GM19463 (cell line): ENCODE data around the gene GRB10.
"Not testable (repeated sequence)": the region's sequence is repeated elsewhere in the genome, so short reads cannot be mapped to it uniquely, and the experiment has no call there.

Experiments
- ATAC-seq: cut with Tn5 transposase; IDR thresholded peaks from one replicate; pipeline ENCODE4 v1.9.1; 2021; ENCODE audit warnings: mild to moderate bottlenecking, moderate library complexity; ENCODE audit not compliant: unreplicated experiment

Gene GRB10

GRCh38 chr7:50745835-50746234 is 36.9 kb downstream of the GRB10 start:
- ATAC-seq = no peak

GRCh38 chr7:50745336-50745735 is 37.4 kb downstream of the GRB10 start:
- no peak for ATAC-seq

GRCh38 chr7:50743893-50744292 is 38.8 kb downstream of the GRB10 start:
- ATAC-seq = no peak

- ATAC-seq = no peak
Measured at GRCh38 chr7:50743016-50743415, 39.7 kb downstream of the GRB10 start.

- ATAC-seq = no peak
Measured at GRCh38 chr7:50742401-50742800, 40.3 kb downstream of the GRB10 start.

GRCh38 chr7:50739744-50740435 is 42.8 kb downstream of the GRB10 start:
- no peak for ATAC-seq

- ATAC-seq = no peak
Measured at GRCh38 chr7:50738932-50739331, 43.8 kb downstream of the GRB10 start.

GRCh38 chr7:50735836-50736235 is 46.9 kb downstream of the GRB10 start:
- ATAC-seq = not testable (repeated sequence)

GRCh38 chr7:50735333-50735732 is 47.4 kb downstream of the GRB10 start:
- no peak for ATAC-seq

- ATAC-seq = no peak
Measured at GRCh38 chr7:50734246-50734645, 48.5 kb downstream of the GRB10 start.

- ATAC-seq = no peak
Measured at GRCh38 chr7:50733552-50733951, 49.1 kb downstream of the GRB10 start.

- no peak for ATAC-seq
Measured at GRCh38 chr7:50731703-50732582, 50.8 kb downstream of the GRB10 start.

- ATAC-seq = no peak
Measured at GRCh38 chr7:50730446-50731400, 52.0 kb downstream of the GRB10 start.

GRCh38 chr7:50729962-50730361 is 52.7 kb downstream of the GRB10 start:
- no peak for ATAC-seq

- ATAC-seq = no peak
Measured at GRCh38 chr7:50728184-50728583, 54.5 kb downstream of the GRB10 start.

GRCh38 chr7:50727711-50728110 is 55.0 kb downstream of the GRB10 start:
- no peak for ATAC-seq

GRCh38 chr7:50727072-50727471 is 55.6 kb downstream of the GRB10 start:
- no peak for ATAC-seq

GRCh38 chr7:50725774-50726173 is 56.9 kb downstream of the GRB10 start:
- no peak for ATAC-seq

GRCh38 chr7:50724526-50725520 is 57.9 kb downstream of the GRB10 start:
- ATAC-seq = no peak

- no peak for ATAC-seq
Measured at GRCh38 chr7:50723888-50724287, 58.8 kb downstream of the GRB10 start.
